Astrocyte (in vitro differentiated cells and primary cell): Measurements from ENCODE around the gene VARS1. TPM values are rescaled to one million over a fixed set of nuclear protein-coding genes. Genes with fewer than 3 reads are reported as not detected.
A peak's percentile ranks its signal among the peaks of the same experiment; 100 is the strongest.

Experiments
- DNase-seq: peaks from one replicate; pipeline ENCODE4 v3.0.0-alpha.2; 2010; ENCODE audit warnings: low read depth
- FAIRE-seq: peaks from 2 replicates; lab custom pipeline; 2011; peaks lifted over from hg19 to GRCh38; lab: Jason Lieb, UNC
- H2AFZ ChIP-seq: 2 replicates; pipeline ENCODE4 v1.6.0; 2012; ENCODE audit warnings: low read depth, low read length, inconsistent platforms
- H3K27ac ChIP-seq: 2 replicates; pipeline ENCODE4 v1.5.1; 2011; ENCODE audit warnings: low read depth, low read length, inconsistent platforms
- H3K27me3 ChIP-seq: 2 replicates; pipeline ENCODE4 v1.6.0; 2011; ENCODE audit warnings: low read length, inconsistent platforms; ENCODE audit not compliant: insufficient read depth
- H3K36me3 ChIP-seq: 2 replicates; pipeline ENCODE4 v1.5.1; 2011; ENCODE audit warnings: low read length, inconsistent platforms; ENCODE audit not compliant: insufficient read depth
- H3K4me1 ChIP-seq: 2 replicates; pipeline ENCODE4 v1.5.1; 2011; ENCODE audit warnings: low read length, inconsistent platforms; ENCODE audit not compliant: insufficient read depth
- H3K4me2 ChIP-seq: 2 replicates; pipeline ENCODE4 v1.6.0; 2012; ENCODE audit warnings: low read length, inconsistent platforms
- H3K4me3 ChIP-seq: 2 replicates; pipeline ENCODE4 v1.5.1; 2011; ENCODE audit warnings: low read depth, mild to moderate bottlenecking, low read length, inconsistent platforms; ENCODE audit not compliant: insufficient read depth
- H3K79me2 ChIP-seq: 2 replicates; pipeline ENCODE4 v1.6.0; 2012; ENCODE audit warnings: mild to moderate bottlenecking, low read length, inconsistent platforms; ENCODE audit not compliant: insufficient read depth
- H3K9ac ChIP-seq: 2 replicates; pipeline ENCODE4 v1.6.0; 2012; ENCODE audit warnings: mild to moderate bottlenecking, low read length, inconsistent platforms
- H3K9me3 ChIP-seq: 2 replicates; pipeline ENCODE4 v1.5.1; 2012; ENCODE audit warnings: low read depth, mild to moderate bottlenecking, low read length, inconsistent platforms; ENCODE audit not compliant: insufficient read depth
- H4K20me1 ChIP-seq: 2 replicates; pipeline ENCODE4 v1.6.0; 2012; ENCODE audit warnings: low read length, inconsistent platforms; ENCODE audit not compliant: insufficient read depth
- H3K27ac Mint-ChIP-seq: one replicate; pipeline ENCODE4 v1.8.0; 2021; ENCODE audit warnings: mild to moderate bottlenecking, mixed read lengths; ENCODE audit not compliant: unreplicated experiment
- H3K27me3 Mint-ChIP-seq: one replicate; pipeline ENCODE4 v1.8.0; 2021; ENCODE audit warnings: low read depth, mixed read lengths; ENCODE audit not compliant: unreplicated experiment
- H3K36me3 Mint-ChIP-seq: one replicate; pipeline ENCODE4 v1.8.0; 2021; ENCODE audit warnings: low read depth, mixed read lengths; ENCODE audit not compliant: unreplicated experiment
- H3K4me1 Mint-ChIP-seq: one replicate; pipeline ENCODE4 v1.8.0; 2021; ENCODE audit warnings: low read depth, mixed read lengths; ENCODE audit not compliant: unreplicated experiment
- H3K4me3 Mint-ChIP-seq: one replicate; pipeline ENCODE4 v1.8.0; 2021; ENCODE audit warnings: mild to moderate bottlenecking, moderate library complexity, mixed read lengths; ENCODE audit not compliant: unreplicated experiment
- H3K9me3 Mint-ChIP-seq: one replicate; pipeline ENCODE4 v1.8.0; 2021; ENCODE audit warnings: mild to moderate bottlenecking, mixed read lengths; ENCODE audit not compliant: unreplicated experiment
- EZH2 ChIP-seq: IDR thresholded peaks from 2 replicates; pipeline ENCODE4 v1.6.1; 2012; ENCODE audit warnings: mild to moderate bottlenecking, low read length, inconsistent platforms; ENCODE audit not compliant: insufficient read depth
- total RNA-seq: library from RNA; stranded (reverse); gene quantifications from 2 replicates; pipeline ENCODE4 v1.2.1, GENCODE V29; 2021
- TF ChIP-seq, protein P1 (sequence below): IDR thresholded peaks from 2 replicates; pipeline ENCODE4 v1.5.1; 2011; ENCODE audit warnings: low read depth, mild to moderate bottlenecking, inconsistent platforms, low read length, moderate library complexity; ENCODE audit not compliant: insufficient read depth

Gene VARS1
- total RNA-seq, 1 donor from 2014 or later: 94.8 TPM

DNA sequence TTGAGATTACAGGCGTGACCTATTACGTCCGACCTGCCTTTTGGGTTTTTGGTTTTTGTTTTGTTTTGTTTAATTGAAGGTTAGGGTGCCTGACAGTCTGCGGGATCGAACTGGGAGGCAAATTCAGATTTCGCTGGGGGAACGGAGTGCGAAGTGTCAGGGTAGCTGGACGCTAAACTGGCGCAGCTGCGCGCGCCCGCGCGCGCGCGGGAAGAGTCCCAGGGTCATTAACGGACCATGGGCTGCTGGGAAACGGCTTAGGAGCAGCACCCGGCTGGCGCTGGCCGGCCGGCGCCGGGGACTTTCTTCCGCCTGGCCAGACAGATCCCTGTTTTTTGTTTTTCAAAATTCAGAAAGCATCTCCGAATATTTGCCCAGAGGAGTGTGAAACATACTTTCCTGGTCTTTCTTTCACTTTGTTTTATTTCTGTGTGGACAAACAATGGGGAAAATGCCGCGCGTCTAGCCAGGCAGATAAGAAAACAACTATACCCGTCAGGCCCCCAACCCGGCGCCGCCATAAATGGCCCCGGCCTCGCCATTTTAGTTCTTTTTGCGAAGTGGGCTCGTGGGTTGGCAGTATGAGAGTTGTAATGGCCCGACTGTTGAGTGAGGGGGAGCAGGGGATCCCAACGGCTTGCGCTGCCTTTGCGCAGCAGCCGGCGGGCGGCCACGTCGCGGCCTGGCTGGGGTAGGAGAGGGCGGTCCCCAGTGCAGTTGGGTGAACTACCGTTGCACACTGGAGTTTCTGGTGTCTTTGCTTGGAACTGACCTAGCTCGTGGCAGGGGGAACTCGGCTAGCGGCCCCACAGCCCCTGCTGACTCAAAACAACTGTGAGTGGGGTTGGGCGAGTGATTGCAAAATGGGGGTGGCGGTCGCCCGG is 39.1 kb upstream of the VARS1 start:
- Mint-ChIP-seq H3K27me3 (no peaks in the 10 kb centered on the region), H3K27ac (peak overlapping the region; percentile 100), H3K4me1 (peaks cover 18% of the 10 kb centered on the region), H3K36me3 (peaks cover 29% of the 10 kb centered on the region), H3K4me3 (peak overlapping the region; percentile 97), H3K9me3 (no peaks in the 10 kb centered on the region)
- Histone ChIP-seq H3K79me2 (peaks cover 73% of the 10 kb centered on the region), H2AFZ (peak overlapping the region; percentile 77), H3K4me3 (peak overlapping the region; percentile 93), H3K36me3 (peaks cover 24% of the 10 kb centered on the region), H3K27me3 (no peaks in the 10 kb centered on the region), H3K4me1 (peaks cover 34% of the 10 kb centered on the region), H3K4me2 (peak overlapping the region; percentile 100), H3K9me3 (no peaks in the 10 kb centered on the region), H3K9ac (peak overlapping the region; percentile 91), H3K27ac (peak overlapping the region; percentile 96), H4K20me1 (peaks cover 45% of the 10 kb centered on the region)
- DNase-seq (peak; percentile 57), FAIRE-seq (no peak)
- TF ChIP-seq, protein P1, sequence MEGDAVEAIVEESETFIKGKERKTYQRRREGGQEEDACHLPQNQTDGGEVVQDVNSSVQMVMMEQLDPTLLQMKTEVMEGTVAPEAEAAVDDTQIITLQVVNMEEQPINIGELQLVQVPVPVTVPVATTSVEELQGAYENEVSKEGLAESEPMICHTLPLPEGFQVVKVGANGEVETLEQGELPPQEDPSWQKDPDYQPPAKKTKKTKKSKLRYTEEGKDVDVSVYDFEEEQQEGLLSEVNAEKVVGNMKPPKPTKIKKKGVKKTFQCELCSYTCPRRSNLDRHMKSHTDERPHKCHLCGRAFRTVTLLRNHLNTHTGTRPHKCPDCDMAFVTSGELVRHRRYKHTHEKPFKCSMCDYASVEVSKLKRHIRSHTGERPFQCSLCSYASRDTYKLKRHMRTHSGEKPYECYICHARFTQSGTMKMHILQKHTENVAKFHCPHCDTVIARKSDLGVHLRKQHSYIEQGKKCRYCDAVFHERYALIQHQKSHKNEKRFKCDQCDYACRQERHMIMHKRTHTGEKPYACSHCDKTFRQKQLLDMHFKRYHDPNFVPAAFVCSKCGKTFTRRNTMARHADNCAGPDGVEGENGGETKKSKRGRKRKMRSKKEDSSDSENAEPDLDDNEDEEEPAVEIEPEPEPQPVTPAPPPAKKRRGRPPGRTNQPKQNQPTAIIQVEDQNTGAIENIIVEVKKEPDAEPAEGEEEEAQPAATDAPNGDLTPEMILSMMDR: no peak
- no peak for TF ChIP-seq EZH2

DNA sequence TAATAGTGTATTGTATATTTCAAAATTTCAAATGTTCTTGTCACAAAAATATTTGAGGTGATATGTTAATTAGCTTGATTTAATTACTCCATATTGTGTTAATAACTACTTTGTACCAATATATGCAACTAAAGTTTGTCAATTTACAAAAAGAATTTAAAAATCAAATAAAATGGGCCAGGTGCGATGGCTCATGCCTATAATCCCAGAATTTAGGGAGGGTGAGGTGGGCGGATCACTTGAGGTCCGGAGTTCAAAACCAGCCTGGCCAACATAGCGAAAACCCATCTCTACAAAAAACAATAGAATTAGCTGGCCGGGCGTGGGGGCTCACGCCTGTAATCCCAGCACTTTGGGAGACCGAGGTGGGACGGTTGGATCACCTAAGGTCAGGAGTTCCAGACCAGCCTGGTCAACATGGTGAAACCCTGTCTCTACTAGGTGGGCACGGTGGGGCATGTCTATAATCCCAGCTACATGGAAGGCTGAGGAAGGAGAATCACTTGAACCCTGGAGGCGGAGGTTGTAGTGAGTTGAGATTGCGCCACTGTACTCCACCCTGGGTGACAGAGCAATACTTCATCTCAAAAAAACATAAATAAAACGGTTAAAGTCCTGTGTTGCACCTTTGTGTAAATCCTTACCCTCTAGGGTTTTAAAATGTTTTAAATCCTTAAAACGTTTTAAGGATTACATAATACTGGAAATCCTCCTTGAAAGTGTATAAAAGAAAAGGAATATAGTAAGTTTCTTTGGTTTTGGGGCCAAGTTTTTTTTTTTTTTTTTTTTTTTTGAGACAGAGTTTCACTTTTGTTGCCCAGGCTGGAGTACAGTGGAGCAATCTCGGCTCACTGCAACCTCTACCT is 36.0 kb upstream of the VARS1 start:
- H3K9me3 ChIP-seq: no peaks in the 10 kb centered on the region
- H3K27me3 ChIP-seq: no peaks in the 10 kb centered on the region
- Mint-ChIP-seq H3K4me1 (peaks cover 10% of the 10 kb centered on the region), H3K36me3 (peaks cover 13% of the 10 kb centered on the region), H3K27ac (no peak overlapping the region), H3K4me3 (peak overlapping the region; percentile 96), H3K9me3 (no peaks in the 10 kb centered on the region), H3K27me3 (no peaks in the 10 kb centered on the region)
- DNase-seq (no peak), FAIRE-seq (no peak)
- peak overlapping the region; percentile 87 for H3K4me2 ChIP-seq
- no peak overlapping the region for H3K4me3 ChIP-seq
- H3K36me3 ChIP-seq: no peaks in the 10 kb centered on the region
- no peak overlapping the region for H3K27ac ChIP-seq
- TF ChIP-seq, protein P1: no peak
- TF ChIP-seq EZH2: no peak
- no peak overlapping the region for H3K9ac ChIP-seq
- peaks cover 51% of the 10 kb centered on the region for H3K79me2 ChIP-seq
- H3K4me1 ChIP-seq: peaks cover 17% of the 10 kb centered on the region
- peaks cover 16% of the 10 kb centered on the region for H4K20me1 ChIP-seq
- no peak overlapping the region for H2AFZ ChIP-seq
